NCI-H2196 treated with DMSO at 0.1 percent for 48 hours (cell line): ENCODE data around the gene AIRE.

Experiments
- DNase-seq: peaks from one replicate; lab custom pipeline; 2025; ENCODE audit not compliant: unreplicated experiment; lab: John Stamatoyannopoulos, UW

AIRE gene

GRCh38 chr21:44322621-44323325 is 37.1 kb downstream of the AIRE start:
- DNase-seq = no peak

GRCh38 chr21:44323591-44323990 is 37.9 kb downstream of the AIRE start:
- no peak for DNase-seq

DNA sequence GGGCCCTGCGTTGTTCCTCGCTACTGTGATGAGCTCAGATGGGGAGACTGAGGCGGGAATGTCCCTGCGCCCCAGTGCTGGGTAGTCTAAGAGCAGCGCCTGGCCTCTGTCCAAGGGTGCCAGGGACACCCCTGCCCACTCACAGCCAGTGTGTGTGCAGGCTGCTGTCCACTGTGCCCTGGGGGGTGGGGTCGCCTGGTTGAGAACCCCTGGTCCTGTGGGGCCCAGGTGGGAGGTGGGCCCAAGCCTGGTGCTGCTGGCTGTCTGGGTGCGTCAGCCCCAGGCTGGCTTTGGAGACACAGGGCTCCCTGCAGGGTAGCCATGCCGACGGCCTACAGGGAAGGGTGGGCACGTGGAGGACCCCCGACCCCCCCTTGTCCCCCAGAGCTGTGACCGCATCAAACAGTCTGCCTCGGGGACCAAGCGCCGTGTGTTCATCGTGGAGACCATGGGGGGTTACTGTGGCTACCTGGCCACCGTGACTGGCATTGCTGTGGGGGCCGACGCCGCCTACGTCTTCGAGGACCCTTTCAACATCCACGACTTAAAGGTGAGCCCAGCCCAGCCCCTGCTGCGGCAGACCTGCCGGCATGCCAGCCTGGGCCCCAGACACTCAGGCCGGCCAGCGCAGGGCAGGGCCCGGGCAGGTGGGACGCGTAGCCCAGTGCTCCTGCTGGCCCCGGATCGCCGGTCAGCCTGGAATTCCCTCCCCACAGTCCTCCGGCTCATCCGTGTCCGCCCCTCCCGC is 38.6 kb downstream of the AIRE start:
- no peak for DNase-seq

DNA sequence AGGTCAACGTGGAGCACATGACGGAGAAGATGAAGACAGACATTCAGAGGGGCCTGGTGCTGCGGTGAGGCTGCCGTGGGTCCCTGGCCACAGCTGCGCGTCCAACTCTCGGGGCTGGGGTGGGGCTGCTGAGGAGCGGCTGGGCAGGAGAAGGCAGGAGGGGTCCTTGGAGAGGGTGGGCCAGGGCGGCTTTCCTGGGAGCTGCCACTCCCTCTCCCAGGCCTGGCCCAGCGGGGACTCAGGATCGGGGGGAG is 39.1 kb downstream of the AIRE start:
- DNase-seq = no peak

- DNase-seq = no peak
Measured at GRCh38 chr21:44325386-44326271, 40.0 kb downstream of the AIRE start.

- no peak for DNase-seq
Measured at GRCh38 chr21:44326272-44326647, 40.6 kb downstream of the AIRE start.

DNA sequence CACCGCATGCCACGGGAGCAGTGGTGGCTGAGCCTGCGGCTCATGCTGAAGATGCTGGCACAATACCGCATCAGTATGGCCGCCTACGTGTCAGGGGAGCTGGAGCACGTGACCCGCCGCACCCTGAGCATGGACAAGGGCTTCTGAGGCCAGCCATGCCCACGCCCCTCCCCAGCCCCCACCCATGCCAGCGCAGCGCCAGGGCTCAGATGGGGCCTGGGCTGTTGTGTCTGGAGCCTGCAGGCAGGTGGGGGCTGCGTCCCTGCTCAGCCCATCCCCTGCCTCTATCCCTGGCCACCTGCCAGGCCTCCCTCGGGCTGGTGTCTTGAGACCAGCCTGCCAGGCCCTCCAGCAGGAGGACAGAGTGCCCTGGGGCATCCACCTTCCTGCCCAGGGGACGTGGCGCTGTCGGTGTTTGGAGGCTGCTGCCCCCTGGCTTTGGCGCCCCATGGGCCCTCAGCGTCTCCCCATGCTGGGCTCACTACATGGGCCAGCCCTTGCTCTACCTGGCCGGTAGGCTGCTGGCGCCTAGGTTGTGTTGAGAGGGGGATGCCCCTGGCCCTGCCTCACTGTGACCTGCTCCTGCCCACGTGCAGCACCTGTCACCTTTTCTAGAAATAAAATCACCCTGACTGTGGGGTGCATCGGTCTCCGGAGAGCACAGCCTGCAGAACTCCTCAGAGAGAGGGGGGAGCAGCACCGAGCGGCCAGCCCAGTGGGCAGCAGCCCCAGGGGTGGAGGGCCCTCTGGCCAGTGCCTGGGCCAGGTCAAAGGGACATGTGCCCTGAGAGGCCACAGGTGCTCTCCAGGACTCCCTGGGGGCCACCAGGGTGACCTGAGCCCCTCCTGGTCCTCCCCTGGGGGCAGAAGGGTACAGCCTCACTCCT is 41.3 kb downstream of the AIRE start:
- no peak for DNase-seq

GRCh38 chr21:44327603-44327974 is 41.9 kb downstream of the AIRE start:
- no peak for DNase-seq

DNA sequence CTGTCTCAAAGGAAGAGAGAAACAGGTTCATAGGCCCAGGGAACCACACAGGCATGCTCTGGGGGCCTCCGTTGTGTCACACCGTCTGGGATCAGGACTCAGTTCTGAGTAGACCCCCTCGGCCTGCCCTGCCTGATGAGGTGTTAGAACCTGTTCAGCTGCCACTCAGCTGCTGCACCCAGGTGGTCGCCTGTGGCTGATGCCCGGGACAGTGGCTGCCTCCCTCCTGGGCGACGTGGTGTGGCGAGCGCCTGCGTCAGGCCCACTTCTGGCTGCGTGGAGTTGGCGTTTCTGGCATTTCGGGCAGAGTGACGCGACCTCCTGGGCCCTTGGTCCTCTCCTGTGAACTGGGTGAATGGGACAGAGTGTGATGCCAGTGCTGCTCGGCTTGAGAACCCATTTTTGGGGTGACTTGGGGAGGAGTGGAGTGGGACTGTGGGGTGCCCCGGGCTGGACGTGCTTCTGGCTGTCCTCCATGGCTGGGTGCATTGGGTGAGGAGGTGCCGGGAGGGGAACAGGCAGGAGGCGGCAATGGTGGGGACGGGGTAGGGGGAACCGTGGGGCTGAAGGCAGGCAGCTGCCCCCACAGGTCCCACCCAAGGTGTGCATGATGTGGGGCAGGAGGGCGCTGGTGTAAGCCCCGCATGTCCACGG is 42.7 kb downstream of the AIRE start:
- DNase-seq = no peak

DNA sequence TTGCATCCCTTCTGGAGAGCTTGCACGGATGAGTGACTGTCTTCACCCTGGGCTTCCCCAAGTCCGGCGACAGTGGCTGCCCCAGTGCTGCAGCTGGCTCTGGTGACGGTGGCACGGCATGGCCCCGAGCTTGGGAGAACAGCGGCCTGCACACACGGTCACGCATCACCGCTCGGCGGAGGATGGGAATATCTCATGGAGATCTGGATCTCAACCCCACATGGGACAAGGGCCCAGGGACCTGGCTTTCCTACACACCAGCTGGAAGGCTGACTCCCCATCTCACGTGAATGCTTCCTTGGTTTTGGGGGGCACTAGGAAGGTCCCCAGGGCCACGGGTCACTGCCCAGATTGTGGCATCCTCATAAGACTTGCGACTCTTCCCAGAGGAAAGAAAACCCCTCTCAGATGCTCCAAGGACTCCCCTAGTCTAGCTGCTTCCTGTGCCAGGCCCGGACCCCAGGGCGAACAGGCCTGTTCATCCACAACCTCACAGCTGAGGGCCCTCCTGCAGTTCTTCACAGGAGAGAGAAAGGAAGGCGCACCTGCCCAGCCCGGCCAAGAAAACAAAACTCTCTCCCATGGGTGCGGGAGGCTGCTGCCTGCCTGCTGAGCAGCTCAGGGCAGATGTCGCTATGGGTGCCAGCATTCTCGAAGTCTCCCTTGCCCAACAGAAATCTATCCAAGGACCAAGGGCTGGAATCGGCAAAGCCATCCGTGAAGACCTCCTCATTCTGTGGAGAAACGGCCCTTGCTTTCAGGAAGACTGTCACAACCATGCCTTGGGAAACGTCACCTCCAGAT is 43.6 kb downstream of the AIRE start:
- DNase-seq = no peak

DNA sequence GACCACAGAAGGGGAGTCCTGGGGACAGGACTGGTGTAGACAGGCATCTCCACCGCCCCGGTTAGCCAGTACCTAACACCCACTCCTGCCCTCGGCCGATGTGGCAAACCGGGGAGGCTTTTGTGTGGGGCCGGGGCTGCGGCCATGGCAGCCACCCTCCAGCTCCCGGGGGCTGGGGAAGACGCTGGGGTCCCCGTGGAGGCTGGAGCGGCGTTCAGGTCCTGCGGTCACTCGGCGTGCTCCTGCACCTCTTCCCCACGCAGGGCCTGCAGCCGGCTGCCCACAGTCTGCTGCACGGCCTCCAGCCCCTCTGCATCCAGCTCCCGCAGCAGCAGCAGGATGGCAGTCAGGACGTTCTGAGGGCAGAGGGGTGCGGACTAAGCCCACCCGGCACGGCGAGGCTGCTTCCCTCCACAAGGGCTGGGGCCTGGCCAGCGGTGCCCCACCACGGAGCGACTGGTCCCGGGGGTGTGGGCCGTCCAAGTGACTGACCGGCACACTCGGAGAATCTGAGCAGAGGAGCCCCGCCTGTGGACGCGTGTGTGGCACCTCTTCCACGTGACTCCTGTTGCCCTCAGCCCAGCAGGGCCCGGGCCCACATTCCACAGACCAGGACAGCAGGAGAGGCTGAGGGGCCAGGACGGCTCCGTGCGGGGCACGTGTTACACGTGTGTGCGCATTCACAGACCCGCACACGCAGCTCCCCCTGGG is 44.5 kb downstream of the AIRE start:
- no peak for DNase-seq

DNA sequence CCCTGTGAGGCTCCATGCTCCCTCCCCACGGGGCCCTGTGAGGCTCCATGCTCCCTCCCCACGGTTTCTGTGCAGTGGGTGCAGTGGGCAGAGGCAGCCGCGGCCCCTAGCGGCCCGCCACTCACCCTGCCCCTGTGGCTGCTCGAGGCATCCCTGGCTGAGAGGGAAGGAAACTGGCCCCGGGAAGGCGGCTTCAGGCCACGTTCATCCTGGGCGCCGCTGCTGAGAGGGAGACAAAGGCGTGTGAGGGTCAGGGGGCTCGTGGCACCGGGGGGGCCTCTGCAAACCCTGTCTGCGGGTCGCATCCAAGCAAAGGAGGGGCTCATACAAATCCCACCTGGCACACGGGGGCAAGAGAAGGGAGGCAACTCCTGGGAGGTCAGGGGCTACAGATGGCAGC is 45.0 kb downstream of the AIRE start:
- no peak for DNase-seq

DNA sequence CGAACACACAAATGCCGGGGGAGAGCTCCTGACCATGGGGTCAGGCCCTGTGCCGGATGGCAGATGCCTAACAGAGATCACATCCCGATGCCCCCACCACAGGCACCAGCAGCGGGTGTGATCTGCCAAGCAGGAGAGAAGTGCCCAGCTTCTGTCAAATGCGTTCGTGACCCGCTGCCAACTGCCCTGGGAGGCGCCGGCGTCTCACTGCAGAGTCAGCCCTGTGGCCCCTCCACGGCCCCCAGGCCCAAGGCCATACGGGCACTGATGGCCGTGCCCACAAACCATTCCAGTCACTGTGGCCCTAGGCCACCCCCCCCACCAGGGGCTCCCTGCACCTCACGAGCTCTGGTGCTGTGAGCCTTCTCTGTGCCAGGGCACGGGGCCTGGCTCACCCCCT is 45.5 kb downstream of the AIRE start:
- DNase-seq = no peak

DNA sequence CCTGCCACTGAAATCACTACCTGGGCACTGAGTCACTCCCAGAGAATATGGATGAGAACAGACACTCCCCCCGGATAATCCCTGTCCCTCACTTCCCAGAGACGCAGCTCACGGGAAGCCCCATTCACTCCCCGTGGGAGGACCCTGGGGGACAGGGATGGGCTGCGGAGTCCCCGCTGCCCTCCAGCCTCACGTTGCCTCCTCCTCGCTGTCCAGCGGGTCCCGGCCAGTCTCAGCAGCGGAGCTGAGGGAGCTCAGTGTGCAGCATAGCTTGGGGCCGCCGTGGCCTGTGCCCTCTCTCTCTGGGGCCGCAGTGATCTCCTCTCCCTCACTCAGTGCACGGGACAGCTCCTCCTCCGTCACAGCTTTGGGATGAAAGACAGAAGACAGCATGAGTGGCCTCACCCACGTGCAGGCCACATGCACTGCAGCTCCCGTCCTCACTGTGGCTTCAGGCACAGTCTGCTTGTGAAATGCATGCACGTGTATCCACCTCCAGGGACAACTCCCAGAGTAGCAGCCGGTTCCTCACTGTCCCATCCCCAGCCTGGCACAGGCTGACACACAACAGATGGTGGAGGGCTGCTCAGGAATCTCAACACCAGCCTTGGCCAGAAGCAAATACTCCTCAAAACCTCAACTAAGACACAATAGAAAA is 46.1 kb downstream of the AIRE start:
- no peak for DNase-seq

GRCh38 chr21:44332383-44332782 is 46.7 kb downstream of the AIRE start:
- DNase-seq = no peak

DNA sequence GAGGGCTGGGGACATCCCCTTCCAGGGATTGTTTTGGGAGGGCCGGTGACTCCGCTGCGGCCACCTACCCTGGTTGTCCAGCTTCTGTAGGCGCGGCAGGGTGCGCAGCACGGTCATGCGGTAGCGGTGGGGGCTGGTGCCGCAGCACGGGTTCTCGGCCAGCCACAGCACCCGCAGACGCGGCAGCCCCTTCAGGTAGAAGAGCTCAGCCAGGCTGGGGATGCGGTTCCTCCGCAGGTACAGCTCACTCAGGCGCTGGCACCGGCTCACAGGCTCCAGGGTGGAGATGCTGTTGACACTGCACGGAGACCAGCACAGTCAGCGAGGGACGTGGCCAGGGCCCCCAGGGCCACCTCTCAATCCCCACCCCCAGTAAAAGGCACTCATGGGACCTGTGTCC is 47.3 kb downstream of the AIRE start:
- DNase-seq = no peak

- no peak for DNase-seq
Measured at GRCh38 chr21:44333509-44334328, 48.0 kb downstream of the AIRE start.
